Activated gamma-delta T cell treated with anti-CD3 and anti-CD28 coated beads, Interleukin-2, amount 50 U/mL, for 16 hours (primary cell): ENCODE results near the gene MKRN2.
"Not testable (repeated sequence)": the region's sequence is repeated elsewhere in the genome, so short reads cannot be mapped to it uniquely, and the experiment has no call there.

Experiments used
- DNase-seq: peaks from one replicate; pipeline ENCODE4 v3.0.0-alpha.2; 2020; ENCODE audit warnings: low read depth

Gene MKRN2

GRCh38 chr3:12588039-12589009 lies 31.4 kb downstream of the MKRN2 start:
- no peak for DNase-seq

- DNase-seq, result no peak
Observed at GRCh38 chr3:12590096-12590495, 33.2 kb downstream of the MKRN2 start.

GRCh38 chr3:12591456-12591855 lies 34.6 kb downstream of the MKRN2 start:
- no peak for DNase-seq

- DNase-seq, result no peak
Observed at GRCh38 chr3:12591997-12592715, 35.3 kb downstream of the MKRN2 start.

GRCh38 chr3:12593473-12593872 lies 36.6 kb downstream of the MKRN2 start:
- no peak for DNase-seq

GRCh38 chr3:12598890-12599289 lies 42.0 kb downstream of the MKRN2 start:
- no peak for DNase-seq

GRCh38 chr3:12601072-12601471 lies 44.2 kb downstream of the MKRN2 start:
- DNase-seq, result no peak

GRCh38 chr3:12603969-12604368 lies 47.1 kb downstream of the MKRN2 start:
- DNase-seq, result no peak

GRCh38 chr3:12608376-12608775 lies 51.5 kb downstream of the MKRN2 start:
- no peak for DNase-seq

- no peak for DNase-seq
Observed at GRCh38 chr3:12611117-12611516, 54.2 kb downstream of the MKRN2 start.

GRCh38 chr3:12612514-12613226 lies 55.8 kb downstream of the MKRN2 start:
- no peak for DNase-seq

GRCh38 chr3:12613250-12613649 lies 56.4 kb downstream of the MKRN2 start:
- no peak for DNase-seq

- DNase-seq, result no peak
Observed at GRCh38 chr3:12615266-12615665, 58.4 kb downstream of the MKRN2 start.

GRCh38 chr3:12618426-12618825 lies 61.5 kb downstream of the MKRN2 start:
- DNase-seq, result no peak

- DNase-seq, result no peak
Observed at GRCh38 chr3:12620305-12620704, 63.4 kb downstream of the MKRN2 start.

GRCh38 chr3:12620729-12621128 lies 63.8 kb downstream of the MKRN2 start:
- DNase-seq, result no peak

GRCh38 chr3:12622335-12622734 lies 65.4 kb downstream of the MKRN2 start:
- no peak for DNase-seq

- DNase-seq, result no peak
Observed at GRCh38 chr3:12624056-12624455, 67.2 kb downstream of the MKRN2 start.

GRCh38 chr3:12624964-12625363 lies 68.1 kb downstream of the MKRN2 start:
- not testable (repeated sequence) for DNase-seq

GRCh38 chr3:12627370-12627769 lies 70.5 kb downstream of the MKRN2 start:
- no peak for DNase-seq

- no peak for DNase-seq
Observed at GRCh38 chr3:12628813-12629212, 71.9 kb downstream of the MKRN2 start.

- no peak for DNase-seq
Observed at GRCh38 chr3:12629560-12629959, 72.7 kb downstream of the MKRN2 start.

GRCh38 chr3:12630292-12630691 lies 73.4 kb downstream of the MKRN2 start:
- DNase-seq, result no peak
